B cell (primary cell): ENCODE measurements around the gene RPS21. TPM values are rescaled to one million over a fixed set of nuclear protein-coding genes. Genes with fewer than 3 reads are reported as not detected.

Experiments
- ATAC-seq: fragments of 200-7000 bp; cut with Tn5 transposase; one replicate; pipeline ENCODE4 v1.10.0; 2021; ENCODE audit warnings: low read depth, mild to moderate bottlenecking, moderate number of reproducible peaks, moderate library complexity
- CTCF ChIA-PET: fragments of 350-600 bp; sonication (Branson Sonifier 250); formaldehyde crosslinking; loops from one replicate; lab custom pipeline; 2021; ENCODE audit warnings: antibody characterized with exemption, inconsistent platforms; lab: Charles Lee
- POLR2A ChIA-PET: fragments of 350-600 bp; sonication (Branson Sonifier 250); formaldehyde crosslinking; loops from one replicate; lab custom pipeline; 2021; ENCODE audit warnings: antibody characterized with exemption; lab: Charles Lee
- DNase-seq: peaks from one replicate; pipeline ENCODE4 v3.0.0; 2013
- H2AFZ ChIP-seq: 2 replicates; pipeline ENCODE4 v1.6.1; 2012; ENCODE audit warnings: mild to moderate bottlenecking, low read depth, low read length; ENCODE audit not compliant: insufficient read depth, poor library complexity, severe bottlenecking
- H3K27ac ChIP-seq, 2 donors: 1 replicate in 1 of 2; 2 replicates in 1 of 2; pipeline ENCODE4 v1.5.1; 2012 to 2013; ENCODE audit warnings: low read length in 2 of 2, mild to moderate bottlenecking in 2 of 2, moderate library complexity in 1 of 2
- H3K27me3 ChIP-seq, 4 experiments: fragments of 200-600 bp in 1 of 4; sonication (generic) in 1 of 4; replicated peaks in 1 of 4; 1 replicate in 2 of 4; 2 replicates in 2 of 4; pipeline versions ENCODE4 v1.6.1 to v1.7.0; 2013 to 2016; ENCODE audit warnings: low read length in 3 of 4, mild to moderate bottlenecking in 2 of 4, mixed read lengths in 1 of 4, moderate library complexity in 1 of 4; ENCODE audit not compliant: insufficient read depth in 4 of 4, control insufficient read depth in 3 of 4; ENCODE audit errors: control extremely low read depth in 1 of 4
- H3K36me3 ChIP-seq, 2 experiments: replicated peaks in 1 of 2; 1 replicate in 1 of 2; 2 replicates in 1 of 2; pipeline versions ENCODE4 v1.6.1 to v1.7.1; 2013; ENCODE audit warnings: low read length in 1 of 2; ENCODE audit not compliant: insufficient read depth in 2 of 2, control insufficient read depth in 1 of 2; ENCODE audit errors: control extremely low read depth in 1 of 2, extremely low read depth in 1 of 2
- H3K4me1 ChIP-seq, 2 donors: fragments of 200-600 bp in 1 of 2; sonication (generic) in 1 of 2; 1 replicate in 1 of 2; 2 replicates in 1 of 2; pipeline versions ENCODE4 v1.5.1 to v1.6.1; 2013 to 2017; ENCODE audit warnings: low read length in 2 of 2; ENCODE audit not compliant: control insufficient read depth in 2 of 2, insufficient read depth in 2 of 2
- H3K4me2 ChIP-seq: replicated peaks from 2 replicates; pipeline ENCODE3; 2012; ENCODE audit warnings: mild to moderate bottlenecking, low read depth, low read length; ENCODE audit not compliant: poor library complexity, severe bottlenecking
- H3K4me3 ChIP-seq, 5 experiments: fragments of 200-600 bp in 1 of 5; sonication (generic) in 1 of 5; 1 replicate in 3 of 5; 2 replicates in 2 of 5; pipeline versions ENCODE4 v1.5.1 to v1.7.0; 2011 to 2016; ENCODE audit warnings: low read length in 4 of 5, mild to moderate bottlenecking in 4 of 5, low read depth in 2 of 5, control low read depth in 1 of 5, moderate library complexity in 1 of 5; ENCODE audit not compliant: insufficient read depth in 1 of 5; ENCODE audit errors: control extremely low read depth in 1 of 5, extremely low read depth in 1 of 5
- H3K79me2 ChIP-seq: fragments of 200-600 bp; sonication (generic); one replicate; pipeline ENCODE4 v1.6.0; 2016; ENCODE audit warnings: low read length; ENCODE audit not compliant: control insufficient read depth, insufficient read depth
- H3K9ac ChIP-seq: fragments of 200-600 bp; sonication (generic); 2 replicates; pipeline ENCODE4 v1.6.1; 2017; ENCODE audit warnings: mild to moderate bottlenecking, low read length, moderate library complexity
- H3K9me3 ChIP-seq, 3 donors: one replicate each; pipeline versions ENCODE4 v1.6.1 to v1.7.1; 2013; ENCODE audit warnings: low read length in 2 of 3; ENCODE audit not compliant: control insufficient read depth in 2 of 3, insufficient read depth in 1 of 3; ENCODE audit errors: control extremely low read depth in 1 of 3
- H4K20me1 ChIP-seq: 2 replicates; pipeline ENCODE4 v1.6.0; 2012; ENCODE audit warnings: mild to moderate bottlenecking, low read length; ENCODE audit not compliant: insufficient read depth, control insufficient read depth, poor library complexity, severe bottlenecking
- H3K27ac Mint-ChIP-seq: one replicate; pipeline ENCODE4 v1.8.0; 2021; ENCODE audit warnings: mixed read lengths
- H3K27me3 Mint-ChIP-seq: one replicate; pipeline ENCODE4 v1.8.0; 2021; ENCODE audit warnings: mixed read lengths
- H3K4me1 Mint-ChIP-seq: one replicate; pipeline ENCODE4 v1.8.0; 2021; ENCODE audit warnings: mixed read lengths
- H3K4me3 Mint-ChIP-seq: one replicate; pipeline ENCODE4 v1.8.0; 2021; ENCODE audit warnings: mixed read lengths
- H3K9me3 Mint-ChIP-seq: one replicate; pipeline ENCODE4 v1.8.0; 2022; ENCODE audit warnings: mixed read lengths; ENCODE audit not compliant: insufficient read depth
- EZH2 ChIP-seq: IDR thresholded peaks from 2 replicates; pipeline ENCODE4 v1.6.1; 2012; ENCODE audit warnings: borderline replicate concordance, low read depth, mild to moderate bottlenecking, moderate library complexity, low read length; ENCODE audit not compliant: insufficient read depth, poor library complexity, severe bottlenecking
- WGBS: methylation state at CpG from one replicate; pipeline ENCODE4 v1.1.5; 2013; ENCODE audit warnings: missing lambda C conversion rate; ENCODE audit not compliant: insufficient coverage; 5-methylcytosine and 5-hydroxymethylcytosine counted together
- intact Hi-C: fragments of 100-400 bp; cut with micrococcal nuclease; formaldehyde crosslinking; loops from one replicate; pipeline ENCODE4 v1.10.0; 2022
- polyA plus RNA-seq: library from polyadenylated mRNA; depleted of rRNA; stranded (reverse); fragments of >200 nt; gene quantifications from 2 replicates; pipeline ENCODE4 v1.2.3, GENCODE V29; 2012
- total RNA-seq, 2 donors: library from RNA; stranded (reverse); fragments of 120-200 nt in 1 of 2; gene quantifications; 1 replicate in 1 of 2; 2 replicates in 1 of 2; pipeline versions ENCODE4 v1.2.3 to v1.2.4, GENCODE V29; 2013 to 2022
- TF ChIP-seq, protein P1 (sequence below): fragments of 200-600 bp; IDR thresholded peaks from one replicate; pipeline ENCODE4 v1.8.0; 2022; ENCODE audit warnings: antibody characterized with exemption, mild to moderate bottlenecking

RPS21 gene
- total and polyA plus RNA-seq, 2 donors (not counting 1 experiment from before 2014, with no cell fraction given): 2,653 to 9,603 TPM

- Mint-ChIP-seq H3K27ac (no peak overlapping the region), H3K9me3 (no peaks in the 10 kb centered on the region), H3K4me1 (peaks cover 16% of the 10 kb centered on the region), H3K27me3 (no peaks in the 10 kb centered on the region), H3K4me3 (no peak overlapping the region)
- H3K9me3 ChIP-seq: no peaks in the 10 kb centered on the region
- H3K27me3 ChIP-seq: peaks cover 0 to 10% (median 4%) of the 10 kb centered on the region in 4 experiments
- peaks cover 6% of the 10 kb centered on the region for H4K20me1 ChIP-seq
- H3K4me3 ChIP-seq: no peak overlapping the region
- intact Hi-C loops: no loop called here
- H3K36me3 ChIP-seq: no peaks in the 10 kb centered on the region
- no peak overlapping the region for H3K4me2 ChIP-seq
- ChIA-PET POLR2A (no interaction called here), CTCF (interaction anchor here (1.2 to 1.9 kb wide), 2 partner anchors 62 to 254 kb away, joined by 3 to 11 read pairs; no protein-coding TSS in a partner anchor)
- no peak for DNase-seq
- TF ChIP-seq, protein P1, sequence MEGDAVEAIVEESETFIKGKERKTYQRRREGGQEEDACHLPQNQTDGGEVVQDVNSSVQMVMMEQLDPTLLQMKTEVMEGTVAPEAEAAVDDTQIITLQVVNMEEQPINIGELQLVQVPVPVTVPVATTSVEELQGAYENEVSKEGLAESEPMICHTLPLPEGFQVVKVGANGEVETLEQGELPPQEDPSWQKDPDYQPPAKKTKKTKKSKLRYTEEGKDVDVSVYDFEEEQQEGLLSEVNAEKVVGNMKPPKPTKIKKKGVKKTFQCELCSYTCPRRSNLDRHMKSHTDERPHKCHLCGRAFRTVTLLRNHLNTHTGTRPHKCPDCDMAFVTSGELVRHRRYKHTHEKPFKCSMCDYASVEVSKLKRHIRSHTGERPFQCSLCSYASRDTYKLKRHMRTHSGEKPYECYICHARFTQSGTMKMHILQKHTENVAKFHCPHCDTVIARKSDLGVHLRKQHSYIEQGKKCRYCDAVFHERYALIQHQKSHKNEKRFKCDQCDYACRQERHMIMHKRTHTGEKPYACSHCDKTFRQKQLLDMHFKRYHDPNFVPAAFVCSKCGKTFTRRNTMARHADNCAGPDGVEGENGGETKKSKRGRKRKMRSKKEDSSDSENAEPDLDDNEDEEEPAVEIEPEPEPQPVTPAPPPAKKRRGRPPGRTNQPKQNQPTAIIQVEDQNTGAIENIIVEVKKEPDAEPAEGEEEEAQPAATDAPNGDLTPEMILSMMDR: no peak
- TF ChIP-seq EZH2: no peak
- H3K27ac ChIP-seq: no peak overlapping the region
- H3K79me2 ChIP-seq: no peaks in the 10 kb centered on the region
- ATAC-seq: no peak
- H2AFZ ChIP-seq: no peak overlapping the region
- no peak overlapping the region for H3K9ac ChIP-seq
- H3K4me1 ChIP-seq: peaks cover 16 to 21% of the 10 kb centered on the region in 2 donors
- WGBS: 82% methylated on average over 19 of the region's 20 CpGs
Observed at GRCh38 chr20:62362991-62363919, 23.6 kb upstream of the RPS21 start.
